ENCODE data around the gene C2orf76.

Gene C2orf76

GRCh38 chr2:119387381-119388129, 20.9 kb upstream of the C2orf76 start:
- no peak for DNase-seq (ENCODE audit: low read depth)
- no peak overlapping the region for H3K4me3 ChIP-seq (ENCODE audit: low read depth, low read length)

DNA sequence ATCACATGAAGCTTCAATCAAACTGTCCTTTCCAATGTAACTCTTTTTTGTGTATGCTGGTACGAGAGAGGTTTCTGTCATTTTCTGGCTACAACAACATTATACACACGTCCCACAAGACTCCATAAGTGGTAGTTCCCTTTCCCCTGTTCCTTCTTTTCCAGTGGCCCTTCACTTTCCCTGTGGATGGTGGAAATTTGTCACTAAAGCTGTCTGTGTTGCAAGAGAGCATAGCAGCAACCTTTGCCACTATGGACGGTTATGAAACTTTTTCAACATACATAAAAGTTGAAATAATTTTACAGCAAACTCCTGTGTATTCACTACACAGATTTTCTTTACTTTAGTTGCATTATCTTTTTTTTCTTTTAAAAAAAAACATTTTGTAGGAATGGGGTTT, 18.8 kb upstream of the C2orf76 start:
- TF ChIP-seq, protein P1, sequence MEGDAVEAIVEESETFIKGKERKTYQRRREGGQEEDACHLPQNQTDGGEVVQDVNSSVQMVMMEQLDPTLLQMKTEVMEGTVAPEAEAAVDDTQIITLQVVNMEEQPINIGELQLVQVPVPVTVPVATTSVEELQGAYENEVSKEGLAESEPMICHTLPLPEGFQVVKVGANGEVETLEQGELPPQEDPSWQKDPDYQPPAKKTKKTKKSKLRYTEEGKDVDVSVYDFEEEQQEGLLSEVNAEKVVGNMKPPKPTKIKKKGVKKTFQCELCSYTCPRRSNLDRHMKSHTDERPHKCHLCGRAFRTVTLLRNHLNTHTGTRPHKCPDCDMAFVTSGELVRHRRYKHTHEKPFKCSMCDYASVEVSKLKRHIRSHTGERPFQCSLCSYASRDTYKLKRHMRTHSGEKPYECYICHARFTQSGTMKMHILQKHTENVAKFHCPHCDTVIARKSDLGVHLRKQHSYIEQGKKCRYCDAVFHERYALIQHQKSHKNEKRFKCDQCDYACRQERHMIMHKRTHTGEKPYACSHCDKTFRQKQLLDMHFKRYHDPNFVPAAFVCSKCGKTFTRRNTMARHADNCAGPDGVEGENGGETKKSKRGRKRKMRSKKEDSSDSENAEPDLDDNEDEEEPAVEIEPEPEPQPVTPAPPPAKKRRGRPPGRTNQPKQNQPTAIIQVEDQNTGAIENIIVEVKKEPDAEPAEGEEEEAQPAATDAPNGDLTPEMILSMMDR (IDR thresholded peaks at IDR 0.05; ENCODE audit: low read depth, low read length, missing control alignments) = no peak
- H3K4me3 ChIP-seq (ENCODE audit: low read depth, low read length) = no peak overlapping the region
- DNase-seq (ENCODE audit: low read depth) = no peak

More at GRCh38 chr2:119387381-119388129, 20.9 kb upstream of the C2orf76 start:
- TF ChIP-seq, protein P1 (IDR thresholded peaks at IDR 0.05; ENCODE audit: low read depth, low read length, missing control alignments) = peak; percentile 27

DNA sequence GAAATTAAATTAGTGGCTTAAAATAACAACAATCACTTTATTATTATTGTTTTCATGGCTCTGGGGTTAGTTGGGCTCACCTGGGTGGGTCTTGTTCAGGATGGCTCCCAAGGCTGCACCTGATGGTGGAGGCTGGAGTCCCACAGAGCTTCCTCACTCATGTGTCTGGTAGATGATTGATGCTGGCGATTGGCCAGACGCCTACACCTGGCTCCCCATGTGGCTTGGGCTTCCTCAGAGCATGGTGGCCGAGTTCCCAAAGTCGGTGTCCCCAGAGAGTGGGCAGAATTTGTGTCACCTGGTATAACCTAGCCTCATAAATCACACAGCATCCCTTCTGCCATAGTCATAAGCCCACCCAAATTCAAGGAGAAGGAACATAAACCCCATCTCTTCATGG, 18.3 kb upstream of the C2orf76 start:
- DNase-seq (ENCODE audit: low read depth) = no peak
- TF ChIP-seq, protein P1 (IDR thresholded peaks at IDR 0.05; ENCODE audit: low read depth, low read length, missing control alignments) = no peak
- H3K4me3 ChIP-seq (ENCODE audit: low read depth, low read length) = no peak overlapping the region

DNA sequence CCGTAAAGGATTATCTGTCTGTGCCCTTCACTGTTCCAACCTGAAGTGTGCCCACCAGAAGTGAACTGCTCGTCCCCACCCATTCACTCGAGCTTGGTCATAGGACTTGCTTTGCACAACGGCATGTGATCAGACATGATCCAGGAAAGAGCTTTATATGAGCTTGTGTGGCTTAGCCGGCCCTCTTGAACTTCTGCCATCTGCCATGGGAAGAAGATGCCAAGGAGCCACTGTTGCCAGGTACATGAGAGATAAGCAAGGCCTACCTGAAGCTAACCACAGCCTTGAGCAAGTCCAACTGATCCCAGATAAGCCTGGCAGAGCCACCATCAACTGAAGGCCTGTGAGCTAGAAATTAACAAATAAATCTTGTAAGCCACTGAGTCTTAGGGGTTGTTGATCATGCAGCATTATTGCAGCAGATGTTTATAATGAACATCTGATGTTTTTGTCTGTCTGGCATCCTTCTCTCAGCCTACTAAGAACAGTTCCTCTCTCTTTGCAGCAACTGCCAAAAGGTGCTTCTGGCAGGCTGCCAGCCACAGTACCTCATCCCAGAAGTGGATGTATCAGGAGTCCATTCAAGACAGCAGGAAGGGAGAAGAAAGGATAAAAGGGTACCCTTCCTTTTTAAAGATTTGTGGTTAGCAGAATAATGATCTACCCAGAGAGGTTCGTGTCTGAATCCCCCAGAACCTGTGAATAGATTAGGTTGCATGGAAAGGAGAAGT, 16.9 kb upstream of the C2orf76 start:
- H3K4me3 ChIP-seq (ENCODE audit: low read depth, low read length) = no peak overlapping the region
- DNase-seq (ENCODE audit: low read depth) = no peak
- TF ChIP-seq, protein P1 (IDR thresholded peaks at IDR 0.05; ENCODE audit: low read depth, low read length, missing control alignments) = no peak

DNA sequence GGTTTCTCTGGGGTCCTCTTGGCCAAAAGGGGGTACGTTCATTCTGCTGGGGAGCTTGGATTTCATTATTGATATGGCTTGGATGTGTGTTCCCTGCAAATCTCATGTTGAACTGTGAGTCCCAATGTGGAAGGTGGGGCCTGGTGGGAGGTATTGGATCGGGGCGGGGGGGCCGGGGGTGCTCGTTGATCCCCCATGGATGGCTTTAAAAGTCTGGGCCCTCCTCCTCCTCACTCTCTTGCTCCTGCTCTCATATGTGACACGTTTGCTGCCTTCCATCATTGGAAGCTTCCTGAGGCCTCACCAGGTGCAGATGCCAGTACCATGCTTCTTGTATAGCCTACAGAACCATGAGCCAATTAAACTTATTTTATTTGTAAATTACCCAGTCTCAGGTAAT, 11.9 kb upstream of the C2orf76 start:
- no peak for DNase-seq (ENCODE audit: low read depth)
- no peak overlapping the region for H3K4me3 ChIP-seq (ENCODE audit: low read depth, low read length)
- TF ChIP-seq, protein P1 (IDR thresholded peaks at IDR 0.05; ENCODE audit: low read depth, low read length, missing control alignments) = no peak

DNA sequence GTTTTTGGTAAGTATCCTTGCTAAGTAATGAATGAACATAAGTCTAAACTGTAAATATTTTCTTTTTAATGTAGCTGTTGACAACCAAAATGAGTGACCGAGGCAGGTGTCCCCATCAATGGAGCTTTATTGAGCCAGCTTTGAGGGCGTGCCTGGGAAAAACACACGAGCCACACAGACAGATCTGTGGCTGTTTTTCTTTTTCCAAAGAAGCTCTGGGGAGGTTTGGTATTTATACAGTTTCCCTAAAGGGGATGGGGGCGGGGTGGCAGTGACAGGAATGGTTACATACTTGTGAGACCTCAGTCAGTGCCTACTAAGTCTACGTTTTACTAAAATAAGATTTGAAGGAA, 11.3 kb upstream of the C2orf76 start:
- no peak overlapping the region for H3K4me3 ChIP-seq (ENCODE audit: low read depth, low read length)
- TF ChIP-seq, protein P1 (IDR thresholded peaks at IDR 0.05; ENCODE audit: low read depth, low read length, missing control alignments) = no peak
- DNase-seq (ENCODE audit: low read depth) = no peak
